GM21786 (cell line): ENCODE measurements around the gene SMIM33.
"Not testable (repeated sequence)": the region's sequence is repeated elsewhere in the genome, so short reads cannot be mapped to it uniquely, and the experiment has no call there.

Experiments used
- ATAC-seq: cut with Tn5 transposase; IDR thresholded peaks from one replicate; pipeline ENCODE4 v1.9.1; 2021; ENCODE audit not compliant: unreplicated experiment

Gene SMIM33

GRCh38 chr5:139470821-139471300, at the start of gene SMIM33:
SMIM33 (plus strand) TSS chr5:139471004; CDS start chr5:139471122, 118 bp downstream.
- no peak for ATAC-seq

DNA sequence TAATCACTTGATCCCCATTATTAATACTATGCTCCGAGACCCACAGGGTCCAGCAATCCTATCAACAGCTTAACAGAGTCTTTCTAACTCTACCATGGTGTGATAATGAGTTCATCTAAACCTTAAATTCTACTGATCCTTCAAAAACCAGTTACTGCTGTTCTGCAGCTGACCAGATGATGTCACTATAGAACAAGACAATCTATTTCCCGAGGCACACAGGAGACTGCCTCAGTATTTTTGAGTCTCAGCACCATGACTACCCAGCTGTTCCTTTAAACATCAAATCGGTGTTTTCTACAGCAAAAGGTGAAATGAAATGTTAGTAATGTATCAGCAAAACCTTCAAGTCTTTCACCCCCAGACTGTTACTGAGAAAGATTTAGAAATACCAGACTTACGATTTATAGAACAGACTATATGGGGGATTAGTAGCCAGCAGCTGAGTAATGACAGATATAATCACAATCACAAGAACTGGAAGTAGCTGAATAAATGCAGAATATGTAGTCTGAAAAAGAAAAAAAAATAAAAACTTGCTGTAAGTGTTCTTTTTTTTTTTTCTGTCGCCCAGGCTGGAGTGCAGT, 48.4 kb upstream of the SMIM33 start:
- no peak for ATAC-seq

GRCh38 chr5:139425497-139425896, 45.3 kb upstream of the SMIM33 start:
- no peak for ATAC-seq

DNA sequence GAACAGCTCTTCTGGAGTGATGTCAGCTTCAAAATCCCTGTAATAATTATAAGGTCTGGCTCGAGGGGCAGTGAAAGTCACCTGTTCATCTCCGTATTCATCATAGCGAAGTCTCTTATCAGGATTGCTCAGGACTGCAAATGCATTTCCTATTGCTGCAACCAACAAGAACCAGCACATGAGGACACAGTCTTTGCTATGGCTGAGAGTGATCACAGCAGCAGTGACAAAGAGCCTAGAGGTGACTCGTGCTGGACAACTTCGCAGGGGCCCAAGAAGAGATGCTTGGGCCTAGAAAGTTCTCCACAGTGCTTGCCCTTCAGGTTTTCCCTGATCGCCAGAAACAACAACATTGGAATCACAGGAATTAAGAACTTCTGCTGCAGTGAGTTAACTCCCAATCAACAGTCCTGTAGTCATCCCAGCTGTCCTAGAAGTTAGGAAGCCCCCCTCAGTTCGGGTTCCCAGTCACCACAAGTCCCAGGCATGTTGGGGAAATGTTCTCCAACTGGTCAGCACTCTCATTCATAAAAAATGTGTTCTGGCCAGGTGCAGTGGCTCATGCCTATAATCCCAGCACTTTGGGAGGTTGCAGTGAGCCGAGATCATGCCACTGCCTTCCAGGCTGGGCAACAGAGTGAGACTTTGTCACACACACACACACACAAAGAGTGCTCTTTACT, 44.5 kb upstream of the SMIM33 start:
- no peak for ATAC-seq

DNA sequence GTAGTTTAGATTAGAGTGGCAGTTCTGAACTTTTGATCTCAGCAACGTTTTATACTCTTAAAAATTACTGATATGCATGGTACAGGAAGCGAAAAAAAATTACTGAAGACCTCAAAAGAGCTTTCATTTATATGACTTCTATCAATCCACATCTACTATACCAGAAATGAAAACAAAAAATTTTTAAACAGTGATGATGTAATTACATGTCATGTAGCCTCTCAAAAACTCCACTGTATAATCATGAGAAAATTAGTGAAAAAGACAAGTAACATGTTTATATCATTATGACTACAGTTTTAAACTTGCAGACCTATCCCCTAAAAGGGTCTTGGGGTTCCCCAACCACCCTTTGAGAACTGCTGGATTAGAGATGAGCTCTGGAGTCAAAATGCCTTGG, 40.8 kb upstream of the SMIM33 start:
- ATAC-seq: no peak

DNA sequence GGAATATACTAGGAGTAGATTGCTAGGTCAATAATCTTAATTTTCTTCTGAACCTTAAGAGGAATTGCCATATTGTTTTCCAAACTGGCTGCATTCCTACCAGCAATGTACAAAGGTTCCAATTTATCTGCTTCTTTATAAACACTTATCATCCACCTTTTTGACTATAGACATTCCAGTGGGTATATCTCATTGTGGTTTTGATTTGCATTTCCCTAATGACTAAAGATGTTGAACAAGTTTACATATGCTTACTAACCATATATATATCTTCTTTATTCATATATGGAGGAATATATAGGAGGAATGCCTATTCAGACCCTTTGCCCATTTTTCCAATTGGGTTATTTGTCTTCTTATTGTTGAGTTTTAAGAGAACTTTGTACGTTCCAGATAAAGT, 39.1 kb upstream of the SMIM33 start:
- ATAC-seq: no peak

GRCh38 chr5:139435676-139436075, 35.1 kb upstream of the SMIM33 start:
- no peak for ATAC-seq

- ATAC-seq: no peak
Measured at GRCh38 chr5:139438707-139439012, 32.1 kb upstream of the SMIM33 start.

DNA sequence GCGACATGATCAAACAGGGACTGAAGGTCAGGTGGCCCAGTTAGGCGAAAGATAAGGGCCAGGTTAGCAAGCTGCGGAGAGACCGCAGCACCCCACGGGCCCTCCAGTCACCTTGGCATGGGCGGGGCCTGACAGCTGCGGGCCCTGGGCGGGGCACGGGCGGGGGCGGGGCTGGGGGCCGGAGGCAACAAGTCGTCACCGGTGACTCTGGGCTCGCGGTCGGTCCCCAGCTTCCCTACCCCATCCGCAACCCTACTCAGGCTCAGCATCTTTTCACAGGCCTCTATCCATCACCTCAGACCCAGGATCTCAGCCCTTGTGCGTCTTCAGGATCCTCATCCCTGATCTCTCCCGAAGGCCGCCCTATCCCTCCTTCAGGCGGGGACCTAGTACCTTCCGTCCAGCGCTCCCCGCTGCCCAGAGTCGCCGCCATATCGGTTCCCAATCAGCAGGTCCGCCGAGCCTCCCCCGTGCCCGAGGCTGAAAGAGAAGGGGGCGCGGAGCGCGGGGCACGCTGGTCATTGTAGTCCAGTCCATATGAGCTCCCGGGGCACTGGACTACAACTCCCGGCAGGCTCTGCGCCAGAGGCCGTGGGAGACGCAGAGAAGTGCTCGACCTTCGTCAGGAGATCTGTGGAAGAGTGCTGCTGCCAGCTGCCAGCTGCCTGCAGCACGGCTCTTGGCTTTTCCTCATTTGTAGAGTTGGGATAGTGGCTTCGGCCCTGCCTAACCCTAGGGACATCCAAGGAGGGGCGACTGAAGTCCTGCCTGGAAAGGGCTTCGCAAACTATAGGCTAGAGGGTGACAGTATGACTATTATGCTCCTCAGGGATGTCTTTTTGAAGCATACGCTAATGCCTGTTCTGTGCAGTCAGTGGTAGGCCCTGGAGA, 31.5 kb upstream of the SMIM33 start, which contains the start of gene DNAJC18:
TSS of gene DNAJC18 (minus strand) at position 513 of the 891 bp plus-strand sequence. CDS start at position 433, 80 bp downstream.
- peak; percentile 85 for ATAC-seq

GRCh38 chr5:139440416-139440815, 30.4 kb upstream of the SMIM33 start:
- ATAC-seq: not testable (repeated sequence)

GRCh38 chr5:139443831-139444453, 26.9 kb upstream of the SMIM33 start:
- no peak for ATAC-seq

DNA sequence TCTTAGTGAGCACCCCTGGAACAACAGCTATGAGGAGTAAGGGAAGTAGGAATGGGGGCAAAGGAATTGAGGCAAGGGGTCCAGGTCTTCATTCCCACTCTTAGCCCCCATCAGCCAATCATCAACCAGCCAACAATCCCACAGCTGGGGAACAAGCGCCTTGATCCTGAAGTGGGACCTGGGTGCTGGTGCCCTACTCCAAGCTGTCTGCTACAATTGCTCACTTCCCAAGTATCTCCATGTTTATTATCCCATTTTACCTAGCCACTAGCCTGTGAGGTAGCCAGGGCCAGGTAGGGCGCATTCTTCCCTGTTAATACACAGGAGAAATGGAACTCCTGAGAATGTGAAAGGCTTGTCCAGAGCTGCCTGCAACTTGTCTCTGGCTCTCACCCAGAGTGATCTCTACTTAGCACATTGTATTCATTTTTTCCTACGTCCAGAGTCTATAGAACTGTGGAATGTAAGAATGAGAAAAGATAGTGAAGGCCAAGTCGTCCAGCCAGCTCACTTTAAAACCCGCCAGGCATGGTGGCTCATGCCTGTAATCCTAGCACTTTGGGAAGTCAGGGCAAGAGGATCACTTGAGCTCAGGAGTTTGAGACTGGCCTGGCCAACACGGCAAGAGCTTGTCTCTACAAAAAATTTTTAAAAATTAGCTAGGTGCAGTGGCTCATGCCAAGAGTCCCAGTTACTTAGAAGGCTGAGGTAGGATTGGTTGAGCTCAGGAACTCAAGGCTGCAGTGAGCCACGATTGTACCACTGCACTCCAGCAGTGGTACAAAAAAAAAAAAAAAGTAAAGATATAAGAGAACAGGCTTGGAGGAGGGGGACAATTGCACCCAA, 25.3 kb upstream of the SMIM33 start:
- no peak for ATAC-seq

GRCh38 chr5:139446956-139447779, 23.6 kb upstream of the SMIM33 start:
- peak; percentile 62 for ATAC-seq

DNA sequence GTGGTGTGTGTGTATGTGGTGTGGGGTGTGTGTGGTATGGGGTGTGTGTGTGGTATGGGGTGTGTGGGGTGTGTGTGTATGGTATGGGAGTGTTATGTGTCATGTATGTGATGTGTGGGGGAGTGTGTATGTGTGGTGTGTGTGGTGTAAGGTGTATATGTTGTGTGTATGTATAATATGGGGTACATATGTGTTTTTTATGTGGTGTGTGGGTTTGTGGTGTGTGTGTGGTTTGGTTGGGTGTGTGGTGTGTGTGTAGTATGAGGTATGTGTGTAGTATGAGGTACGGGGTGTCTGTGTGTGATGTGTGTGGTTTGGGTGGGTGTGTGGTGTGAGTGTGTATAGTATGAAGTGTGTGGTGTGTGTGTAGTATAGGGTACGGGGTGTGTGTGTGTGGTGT, 19.6 kb upstream of the SMIM33 start:
- ATAC-seq: no peak

- ATAC-seq: no peak
Measured at GRCh38 chr5:139451878-139452660, 18.7 kb upstream of the SMIM33 start.

DNA sequence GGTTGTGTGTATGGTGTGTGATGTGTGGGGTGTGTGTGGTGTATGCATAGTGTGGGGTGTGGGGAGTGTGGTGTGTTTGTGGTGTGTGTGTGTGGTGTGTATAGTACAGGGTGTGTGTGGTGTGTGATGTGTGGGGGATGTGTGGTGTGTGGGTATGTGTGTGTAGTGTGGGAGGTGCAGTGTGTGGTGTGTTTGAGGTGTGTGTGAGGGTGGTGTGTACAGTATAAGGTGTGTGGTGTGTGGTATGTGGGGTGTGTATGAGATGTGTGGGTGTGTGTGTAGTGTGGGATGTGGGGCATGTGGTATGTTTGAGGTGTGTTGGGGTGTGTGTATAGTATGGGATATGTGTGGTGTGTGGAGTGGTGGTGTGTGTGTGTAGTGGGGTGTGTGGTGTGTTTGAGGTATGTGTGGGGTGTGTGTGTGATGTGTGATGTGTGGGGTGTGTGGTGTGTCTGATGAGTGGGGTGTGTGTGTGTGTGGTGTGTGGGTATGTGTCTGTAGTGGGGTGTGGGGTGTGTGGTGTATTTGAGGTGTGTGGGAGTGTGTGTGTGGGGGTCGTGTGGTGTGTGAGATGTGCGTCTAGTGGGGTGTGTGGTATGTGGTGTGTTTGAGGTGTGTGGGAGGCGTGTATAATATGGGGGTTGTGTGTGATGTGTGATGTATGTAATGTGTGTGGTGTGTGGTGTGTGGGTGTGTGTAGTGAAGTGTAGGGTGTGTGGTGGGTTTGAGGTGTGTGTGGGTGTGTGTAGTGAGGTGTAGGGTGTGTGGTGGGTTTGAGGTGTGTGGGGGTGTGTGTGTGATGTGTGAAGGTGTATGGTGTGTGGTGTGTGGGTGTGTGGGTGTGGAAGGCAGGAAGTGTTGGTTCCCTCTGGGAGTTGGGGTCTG, 16.9 kb upstream of the SMIM33 start:
- ATAC-seq: no peak

- no peak for ATAC-seq
Measured at GRCh38 chr5:139454568-139455290, 16.1 kb upstream of the SMIM33 start.
